HG03135 (cell line): ENCODE data around the gene PRKD3.

Source experiments
- ATAC-seq: cut with Tn5 transposase; IDR thresholded peaks from one replicate; pipeline ENCODE4 v1.9.1; 2021; ENCODE audit warnings: mild to moderate bottlenecking, moderate library complexity; ENCODE audit not compliant: unreplicated experiment

The PRKD3 gene

GRCh38 chr2:37343537-37344434 is 19.2 kb upstream of the PRKD3 start:
- ATAC-seq: no peak

GRCh38 chr2:37342591-37343220 is 18.1 kb upstream of the PRKD3 start:
- ATAC-seq: no peak

GRCh38 chr2:37340637-37341036 is 16.0 kb upstream of the PRKD3 start:
- no peak for ATAC-seq

- ATAC-seq: no peak
These were observed 14.3 kb upstream of the PRKD3 start for GRCh38 chr2:37338933-37339332.

GRCh38 chr2:37337620-37338280 is 13.1 kb upstream of the PRKD3 start:
- no peak for ATAC-seq

- ATAC-seq: no peak
These were observed 11.0 kb upstream of the PRKD3 start for GRCh38 chr2:37335604-37336003.

- no peak for ATAC-seq
These were observed 8.6 kb upstream of the PRKD3 start for GRCh38 chr2:37333256-37333655.

- ATAC-seq: no peak
These were observed 7.9 kb upstream of the PRKD3 start for GRCh38 chr2:37332560-37332959.

- no peak for ATAC-seq
These were observed 6.0 kb upstream of the PRKD3 start for GRCh38 chr2:37330681-37331080.

- ATAC-seq: no peak
These were observed 2.4 kb upstream of the PRKD3 start for GRCh38 chr2:37326866-37327634.

GRCh38 chr2:37326285-37326684 is 1.7 kb upstream of the PRKD3 start:
- no peak for ATAC-seq

GRCh38 chr2:37325625-37326071 is 1.0 kb upstream of the PRKD3 start:
- no peak for ATAC-seq

- ATAC-seq: no peak
These were observed 172 bp downstream of the PRKD3 start for GRCh38 chr2:37324536-37324785.

- peak; percentile 10 for ATAC-seq
These were observed 675 bp downstream of the PRKD3 start for GRCh38 chr2:37323781-37324535.

- ATAC-seq: no peak
These were observed 1.4 kb downstream of the PRKD3 start for GRCh38 chr2:37323176-37323780.

GRCh38 chr2:37322368-37322767 is 2.3 kb downstream of the PRKD3 start:
- ATAC-seq: no peak

GRCh38 chr2:37321029-37321682 is 3.5 kb downstream of the PRKD3 start:
- no peak for ATAC-seq

- no peak for ATAC-seq
These were observed 4.7 kb downstream of the PRKD3 start for GRCh38 chr2:37319754-37320609.

- peak; percentile 61 for ATAC-seq
These were observed 6.2 kb downstream of the PRKD3 start for GRCh38 chr2:37318401-37318800.
